Smooth muscle cell (in vitro differentiated cells): ENCODE measurements around the gene HMBS. TPM values are rescaled to one million over a fixed set of nuclear protein-coding genes. Genes with fewer than 3 reads are reported as not detected.
"Not testable (repeated sequence)": the region's sequence is repeated elsewhere in the genome, so short reads cannot be mapped to it uniquely, and the experiment has no call there.

Source experiments
- DNase-seq: peaks from one replicate; lab custom pipeline; 2025; ENCODE audit not compliant: unreplicated experiment; lab: John Stamatoyannopoulos, UW
- H2AFZ ChIP-seq: fragments of 200-600 bp; sonication (generic); 2 replicates; pipeline ENCODE4 v1.6.0; 2016; ENCODE audit warnings: antibody characterized with exemption, low read depth, mild to moderate bottlenecking
- H3F3A ChIP-seq: fragments of 200-600 bp; sonication (generic); 2 replicates; pipeline ENCODE4 v1.6.0; 2017; ENCODE audit warnings: antibody characterized with exemption, low read depth
- H3K27ac ChIP-seq: fragments of 200-600 bp; sonication (generic); 2 replicates; pipeline ENCODE4 v1.5.1; 2016; ENCODE audit warnings: low read depth, mild to moderate bottlenecking
- H3K27me3 ChIP-seq: fragments of 200-600 bp; sonication (generic); 2 replicates; pipeline ENCODE4 v1.6.1; 2016; ENCODE audit warnings: low read depth, mild to moderate bottlenecking
- H3K36me3 ChIP-seq: fragments of 200-600 bp; sonication (generic); 2 replicates; pipeline ENCODE4 v1.5.1; 2016; ENCODE audit warnings: low read depth
- H3K4me1 ChIP-seq: fragments of 200-600 bp; sonication (generic); 2 replicates; pipeline ENCODE4 v1.5.1; 2016; ENCODE audit warnings: low read depth
- H3K4me2 ChIP-seq: fragments of 200-600 bp; sonication (generic); 2 replicates; pipeline ENCODE4 v1.6.0; 2016; ENCODE audit warnings: mild to moderate bottlenecking
- H3K4me3 ChIP-seq: fragments of 200-600 bp; sonication (generic); 2 replicates; pipeline ENCODE4 v1.5.1; 2016; ENCODE audit warnings: mild to moderate bottlenecking
- H3K79me2 ChIP-seq: fragments of 200-600 bp; sonication (generic); 2 replicates; pipeline ENCODE4 v1.6.0; 2016; ENCODE audit warnings: low read depth, mild to moderate bottlenecking
- H3K9ac ChIP-seq: fragments of 200-600 bp; sonication (generic); 2 replicates; pipeline ENCODE4 v1.6.0; 2016; ENCODE audit warnings: low read depth
- H3K9me3 ChIP-seq: fragments of 200-600 bp; sonication (generic); replicated peaks from 2 replicates; pipeline ENCODE4 v1.5.1; 2016; ENCODE audit warnings: low read depth
- H4K20me1 ChIP-seq: fragments of 200-600 bp; sonication (generic); 2 replicates; pipeline ENCODE4 v1.6.0; 2016; ENCODE audit warnings: low read depth
- WGBS: methylation state at CpG from one replicate; pipeline ENCODE4 v1.1.7; 2016; ENCODE audit warnings: low lambda C conversion rate; 5-methylcytosine and 5-hydroxymethylcytosine counted together
- polyA plus RNA-seq: library from polyadenylated mRNA; unstranded; fragments of >200 nt; fragmentation: Nextera tagmentation; extraction: Ambion mirVana; gene quantifications from 2 replicates; pipeline ENCODE4 v1.2.1, GENCODE V29; 2016
- total RNA-seq: library from RNA; depleted of rRNA; stranded (reverse); fragments of >200 nt; gene quantifications from 2 replicates; pipeline ENCODE4 v1.2.3, GENCODE V29; 2014
- TF ChIP-seq, protein P1 (sequence below): fragments of 200-600 bp; sonication (generic); IDR thresholded peaks from 2 replicates; pipeline ENCODE4 v1.5.1; 2017; ENCODE audit warnings: borderline replicate concordance, mild to moderate bottlenecking, antibody characterized with exemption; ENCODE audit not compliant: insufficient read depth, poor library complexity, severe bottlenecking

HMBS gene
- total and polyA plus RNA-seq, 2 experiments from 2014 or later, result 33.7 to 43.4 TPM

DNA sequence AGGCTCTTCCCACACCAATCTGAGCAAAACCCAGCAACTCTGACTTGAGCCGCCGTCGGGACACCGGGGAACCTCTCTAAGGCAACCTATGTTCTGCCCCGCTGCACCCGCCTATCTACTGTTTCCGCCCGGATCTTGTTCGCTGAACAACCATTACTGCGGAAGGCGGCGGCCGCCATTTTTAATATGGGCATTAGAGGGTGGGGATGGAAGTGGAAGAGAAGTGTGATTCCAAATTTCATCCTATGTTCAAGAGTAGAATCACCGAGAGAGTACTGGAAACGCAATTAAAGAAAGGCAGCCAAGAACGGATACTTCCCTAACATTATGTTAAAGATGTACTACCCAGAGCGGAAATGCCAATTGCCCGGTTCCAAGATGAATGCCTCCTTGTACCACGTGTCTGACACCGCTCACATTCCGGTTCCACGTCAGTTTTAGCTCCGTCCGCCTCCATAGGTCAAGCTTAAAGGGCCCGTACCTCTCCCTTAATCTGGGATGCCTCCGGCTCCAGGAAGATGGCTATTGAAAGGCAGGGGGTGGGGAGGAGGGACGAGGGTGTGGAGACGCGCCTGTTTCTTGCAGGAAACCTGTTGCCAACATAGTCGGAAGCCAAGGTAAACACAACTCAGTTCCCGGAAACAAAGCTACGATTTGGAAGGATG lies 17.2 kb downstream of the HMBS start, which contains the start of gene DPAGT1:
Gene DPAGT1 (minus strand): TSS at position 95 of the 665 bp plus-strand sequence. CDS start 198 bp downstream, outside the sequence.
- peaks cover 14% of the 10 kb centered on the region for H3F3A ChIP-seq
- peak within 1 kb of the TSS; percentile 97 for H3K9ac ChIP-seq
- peaks cover 17% of the 10 kb centered on the region for H3K4me1 ChIP-seq
- H3K27me3 ChIP-seq, result no peaks in the 10 kb centered on the region
- TF ChIP-seq, protein P1, sequence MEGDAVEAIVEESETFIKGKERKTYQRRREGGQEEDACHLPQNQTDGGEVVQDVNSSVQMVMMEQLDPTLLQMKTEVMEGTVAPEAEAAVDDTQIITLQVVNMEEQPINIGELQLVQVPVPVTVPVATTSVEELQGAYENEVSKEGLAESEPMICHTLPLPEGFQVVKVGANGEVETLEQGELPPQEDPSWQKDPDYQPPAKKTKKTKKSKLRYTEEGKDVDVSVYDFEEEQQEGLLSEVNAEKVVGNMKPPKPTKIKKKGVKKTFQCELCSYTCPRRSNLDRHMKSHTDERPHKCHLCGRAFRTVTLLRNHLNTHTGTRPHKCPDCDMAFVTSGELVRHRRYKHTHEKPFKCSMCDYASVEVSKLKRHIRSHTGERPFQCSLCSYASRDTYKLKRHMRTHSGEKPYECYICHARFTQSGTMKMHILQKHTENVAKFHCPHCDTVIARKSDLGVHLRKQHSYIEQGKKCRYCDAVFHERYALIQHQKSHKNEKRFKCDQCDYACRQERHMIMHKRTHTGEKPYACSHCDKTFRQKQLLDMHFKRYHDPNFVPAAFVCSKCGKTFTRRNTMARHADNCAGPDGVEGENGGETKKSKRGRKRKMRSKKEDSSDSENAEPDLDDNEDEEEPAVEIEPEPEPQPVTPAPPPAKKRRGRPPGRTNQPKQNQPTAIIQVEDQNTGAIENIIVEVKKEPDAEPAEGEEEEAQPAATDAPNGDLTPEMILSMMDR, result no peak
- peak within 1 kb of the TSS; percentile 98 for H3K4me2 ChIP-seq
- H3K27ac ChIP-seq, result peak within 1 kb of the TSS; percentile 99
- H3K79me2 ChIP-seq, result peaks cover 11% of the 10 kb centered on the region
- H2AFZ ChIP-seq, result peak within 1 kb of the TSS; percentile 97
- peak within 1 kb of the TSS; percentile 81 for H3K4me3 ChIP-seq
- under 1% methylated on average over 32 of the region's 32 CpGs for WGBS
- H4K20me1 ChIP-seq, result no peaks in the 10 kb centered on the region
- no peaks in the 10 kb centered on the region for H3K9me3 ChIP-seq
- no peaks in the 10 kb centered on the region for H3K36me3 ChIP-seq
- DNase-seq, result peak; percentile 35

DNA sequence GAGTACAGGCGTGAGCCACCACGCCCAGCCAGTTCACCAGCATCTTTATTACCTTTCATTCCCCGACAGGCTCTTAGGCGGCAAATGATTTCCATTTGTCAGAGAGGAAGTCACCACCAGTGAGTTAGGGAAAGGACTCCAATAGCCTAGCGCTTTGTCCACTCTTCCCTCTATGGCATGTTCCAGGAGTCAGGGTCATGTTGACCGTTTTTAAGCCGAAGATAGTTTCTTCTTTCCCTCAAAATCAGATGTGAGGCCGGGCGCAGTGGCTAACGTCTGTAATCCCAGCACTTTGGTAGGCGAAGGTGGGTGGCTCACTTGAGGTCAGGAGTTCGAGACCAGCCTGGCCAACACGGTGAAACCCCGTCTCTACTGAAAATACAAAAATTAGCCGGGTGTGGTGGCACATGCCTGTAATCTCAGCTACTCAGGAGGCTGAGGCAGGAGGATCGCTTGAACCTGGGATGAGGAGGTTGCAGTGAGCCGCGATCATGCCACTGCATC lies 18.5 kb downstream of the HMBS start:
- not testable (repeated sequence) for H3K9me3 ChIP-seq, H2AFZ ChIP-seq, H3K27me3 ChIP-seq, H4K20me1 ChIP-seq, DNase-seq, H3K36me3 ChIP-seq, H3K9ac ChIP-seq
- Histone ChIP-seq H3F3A (peaks cover 14% of the 10 kb centered on the region), H3K79me2 (peaks cover 11% of the 10 kb centered on the region), H3K4me1 (peaks cover 21% of the 10 kb centered on the region), H3K4me3 (peak overlapping the region; percentile 81), H3K27ac (peak overlapping the region; percentile 99), H3K4me2 (peak overlapping the region; percentile 98)
- 93% methylated on average over 18 of the region's 18 CpGs for WGBS

DNA sequence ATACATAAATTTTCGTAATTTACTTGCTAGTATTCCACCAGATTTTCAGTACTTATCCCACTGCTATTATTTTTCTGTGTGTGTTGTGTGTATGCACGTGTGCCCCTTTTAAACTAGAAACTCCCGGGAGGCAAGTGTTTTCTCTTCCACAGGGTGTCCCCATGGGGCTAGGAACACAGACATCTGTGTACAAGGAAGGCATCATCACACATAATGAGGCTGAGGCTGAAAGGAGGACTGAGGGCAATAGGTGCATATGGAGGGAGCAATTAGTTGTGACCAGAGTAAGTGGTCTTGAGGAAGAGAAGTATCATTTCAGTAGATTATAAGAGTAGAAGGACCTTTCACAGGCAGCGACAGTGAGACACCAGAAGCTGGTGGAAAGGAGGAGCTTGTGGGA lies 19.1 kb downstream of the HMBS start:
- H3K9ac ChIP-seq, result no peak overlapping the region
- H3K27me3 ChIP-seq, result no peaks in the 10 kb centered on the region
- H3K79me2 ChIP-seq, result peaks cover 11% of the 10 kb centered on the region
- no peak overlapping the region for H2AFZ ChIP-seq
- H3K27ac ChIP-seq, result peak overlapping the region; percentile 30
- H3F3A ChIP-seq, result peaks cover 14% of the 10 kb centered on the region
- peaks cover 8% of the 10 kb centered on the region for H4K20me1 ChIP-seq
- H3K4me2 ChIP-seq, result no peak overlapping the region
- peaks cover 25% of the 10 kb centered on the region for H3K4me1 ChIP-seq
- H3K9me3 ChIP-seq, result no peaks in the 10 kb centered on the region
- no peak overlapping the region for H3K4me3 ChIP-seq
- no peaks in the 10 kb centered on the region for H3K36me3 ChIP-seq
- WGBS, result 66% methylated on average over 4 of the region's 4 CpGs
- no peak for DNase-seq
- TF ChIP-seq, protein P1, result no peak

DNA sequence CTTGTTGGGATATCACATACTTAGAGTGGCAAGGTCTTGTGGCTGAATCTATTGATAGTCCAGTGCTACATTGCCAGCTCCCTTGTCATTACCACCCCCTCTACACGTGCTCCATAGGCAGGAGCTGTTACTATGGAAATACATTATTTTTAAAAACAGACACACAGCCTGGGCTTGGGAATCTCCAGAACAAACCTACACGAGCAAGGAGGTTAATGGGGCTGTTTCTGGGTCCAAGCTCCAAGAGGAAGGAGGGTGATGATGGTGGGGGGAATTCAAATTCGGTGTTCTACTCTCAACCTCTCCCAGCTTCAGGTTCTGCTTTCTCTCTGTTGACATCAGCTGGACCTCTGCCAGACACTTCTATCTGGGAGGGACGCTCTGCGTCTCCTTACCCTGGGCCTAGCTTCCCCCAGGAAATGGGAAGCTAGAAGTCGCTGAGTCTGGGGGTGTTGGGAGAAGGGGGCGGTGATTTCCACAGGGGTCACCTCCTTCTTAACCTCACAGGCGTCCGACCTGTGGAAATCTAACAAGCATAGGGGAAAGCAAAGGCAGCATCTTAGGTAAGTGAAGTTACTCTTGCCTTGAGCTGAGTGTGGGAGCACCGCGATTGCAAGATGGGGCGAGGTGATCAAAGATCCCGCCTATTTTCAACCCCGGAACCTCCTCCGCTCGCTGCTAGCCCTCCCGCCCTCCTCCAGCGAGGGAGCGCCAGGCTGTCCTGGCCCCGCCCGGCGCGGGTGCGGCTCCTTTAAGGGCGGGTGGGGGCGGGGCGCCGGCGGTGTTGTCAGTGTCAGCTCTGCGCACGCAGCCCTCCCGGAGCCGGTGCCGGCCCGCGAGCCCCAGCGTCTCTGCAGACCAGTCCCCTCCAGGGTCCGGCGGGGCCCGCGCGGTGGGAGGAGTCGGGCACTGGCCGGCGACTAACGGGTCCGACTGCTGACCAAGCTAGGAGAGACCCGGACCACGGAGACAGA lies 22.2 kb downstream of the HMBS start, which contains the start of gene C2CD2L:
Gene C2CD2L (plus strand): TSS at position 781 of the 974 bp plus-strand sequence. CDS start 398 bp downstream, outside the sequence.
- H3K4me1 ChIP-seq, result peaks cover 14% of the 10 kb centered on the region
- peak; percentile 72 for DNase-seq
- peak within 1 kb of the TSS; percentile 85 for H3K4me3 ChIP-seq
- no peaks in the 10 kb centered on the region for H3K79me2 ChIP-seq
- H4K20me1 ChIP-seq, result peaks cover 8% of the 10 kb centered on the region
- no peaks in the 10 kb centered on the region for H3K36me3 ChIP-seq
- no peaks in the 10 kb centered on the region for H3K27me3 ChIP-seq
- H3K27ac ChIP-seq, result peak within 1 kb of the TSS; percentile 63
- peaks cover 9% of the 10 kb centered on the region for H3F3A ChIP-seq
- TF ChIP-seq, protein P1, result no peak
- no peaks in the 10 kb centered on the region for H3K9me3 ChIP-seq
- 4% methylated on average over 42 of the region's 49 CpGs for WGBS
- H3K4me2 ChIP-seq, result peak within 1 kb of the TSS; percentile 95
- H2AFZ ChIP-seq, result peak within 1 kb of the TSS; percentile 88
- H3K9ac ChIP-seq, result peak within 1 kb of the TSS; percentile 87
